B cell (primary cell): ENCODE results near the gene GRIP1. TPM values are rescaled to one million over a fixed set of nuclear protein-coding genes. Genes with fewer than 3 reads are reported as not detected.
A peak's percentile ranks its signal among the peaks of the same experiment; 100 is the strongest.

Source experiments
- ATAC-seq: fragments of 200-7000 bp; cut with Tn5 transposase; one replicate; pipeline ENCODE4 v1.10.0; 2021; ENCODE audit warnings: low read depth, mild to moderate bottlenecking, moderate number of reproducible peaks, moderate library complexity
- CTCF ChIA-PET: fragments of 350-600 bp; sonication (Branson Sonifier 250); formaldehyde crosslinking; loops from one replicate; lab custom pipeline; 2021; ENCODE audit warnings: antibody characterized with exemption, inconsistent platforms; lab: Charles Lee
- POLR2A ChIA-PET: fragments of 350-600 bp; sonication (Branson Sonifier 250); formaldehyde crosslinking; loops from one replicate; lab custom pipeline; 2021; ENCODE audit warnings: antibody characterized with exemption; lab: Charles Lee
- DNase-seq: peaks from one replicate; pipeline ENCODE4 v3.0.0; 2013
- H2AFZ ChIP-seq: 2 replicates; pipeline ENCODE4 v1.6.1; 2012; ENCODE audit warnings: mild to moderate bottlenecking, low read depth, low read length; ENCODE audit not compliant: insufficient read depth, poor library complexity, severe bottlenecking
- H3K27ac ChIP-seq, 2 donors: 1 replicate in 1 of 2; 2 replicates in 1 of 2; pipeline ENCODE4 v1.5.1; 2012 to 2013; ENCODE audit warnings: low read length in 2 of 2, mild to moderate bottlenecking in 2 of 2, moderate library complexity in 1 of 2
- H3K27me3 ChIP-seq, 4 experiments: fragments of 200-600 bp in 1 of 4; sonication (generic) in 1 of 4; replicated peaks in 1 of 4; 1 replicate in 2 of 4; 2 replicates in 2 of 4; pipeline versions ENCODE4 v1.6.1 to v1.7.0; 2013 to 2016; ENCODE audit warnings: low read length in 3 of 4, mild to moderate bottlenecking in 2 of 4, mixed read lengths in 1 of 4, moderate library complexity in 1 of 4; ENCODE audit not compliant: insufficient read depth in 4 of 4, control insufficient read depth in 3 of 4; ENCODE audit errors: control extremely low read depth in 1 of 4
- H3K36me3 ChIP-seq, 2 experiments: replicated peaks in 1 of 2; 1 replicate in 1 of 2; 2 replicates in 1 of 2; pipeline versions ENCODE4 v1.6.1 to v1.7.1; 2013; ENCODE audit warnings: low read length in 1 of 2; ENCODE audit not compliant: insufficient read depth in 2 of 2, control insufficient read depth in 1 of 2; ENCODE audit errors: control extremely low read depth in 1 of 2, extremely low read depth in 1 of 2
- H3K4me1 ChIP-seq, 2 donors: fragments of 200-600 bp in 1 of 2; sonication (generic) in 1 of 2; 1 replicate in 1 of 2; 2 replicates in 1 of 2; pipeline versions ENCODE4 v1.5.1 to v1.6.1; 2013 to 2017; ENCODE audit warnings: low read length in 2 of 2; ENCODE audit not compliant: control insufficient read depth in 2 of 2, insufficient read depth in 2 of 2
- H3K4me2 ChIP-seq: replicated peaks from 2 replicates; pipeline ENCODE3; 2012; ENCODE audit warnings: mild to moderate bottlenecking, low read depth, low read length; ENCODE audit not compliant: poor library complexity, severe bottlenecking
- H3K4me3 ChIP-seq, 5 experiments: fragments of 200-600 bp in 1 of 5; sonication (generic) in 1 of 5; 1 replicate in 3 of 5; 2 replicates in 2 of 5; pipeline versions ENCODE4 v1.5.1 to v1.7.0; 2011 to 2016; ENCODE audit warnings: low read length in 4 of 5, mild to moderate bottlenecking in 4 of 5, low read depth in 2 of 5, control low read depth in 1 of 5, moderate library complexity in 1 of 5; ENCODE audit not compliant: insufficient read depth in 1 of 5; ENCODE audit errors: control extremely low read depth in 1 of 5, extremely low read depth in 1 of 5
- H3K79me2 ChIP-seq: fragments of 200-600 bp; sonication (generic); one replicate; pipeline ENCODE4 v1.6.0; 2016; ENCODE audit warnings: low read length; ENCODE audit not compliant: control insufficient read depth, insufficient read depth
- H3K9ac ChIP-seq: fragments of 200-600 bp; sonication (generic); 2 replicates; pipeline ENCODE4 v1.6.1; 2017; ENCODE audit warnings: mild to moderate bottlenecking, low read length, moderate library complexity
- H3K9me3 ChIP-seq, 3 donors: one replicate each; pipeline versions ENCODE4 v1.6.1 to v1.7.1; 2013; ENCODE audit warnings: low read length in 2 of 3; ENCODE audit not compliant: control insufficient read depth in 2 of 3, insufficient read depth in 1 of 3; ENCODE audit errors: control extremely low read depth in 1 of 3
- H4K20me1 ChIP-seq: 2 replicates; pipeline ENCODE4 v1.6.0; 2012; ENCODE audit warnings: mild to moderate bottlenecking, low read length; ENCODE audit not compliant: insufficient read depth, control insufficient read depth, poor library complexity, severe bottlenecking
- H3K27ac Mint-ChIP-seq: one replicate; pipeline ENCODE4 v1.8.0; 2021; ENCODE audit warnings: mixed read lengths
- H3K27me3 Mint-ChIP-seq: one replicate; pipeline ENCODE4 v1.8.0; 2021; ENCODE audit warnings: mixed read lengths
- H3K4me1 Mint-ChIP-seq: one replicate; pipeline ENCODE4 v1.8.0; 2021; ENCODE audit warnings: mixed read lengths
- H3K4me3 Mint-ChIP-seq: one replicate; pipeline ENCODE4 v1.8.0; 2021; ENCODE audit warnings: mixed read lengths
- H3K9me3 Mint-ChIP-seq: one replicate; pipeline ENCODE4 v1.8.0; 2022; ENCODE audit warnings: mixed read lengths; ENCODE audit not compliant: insufficient read depth
- EZH2 ChIP-seq: IDR thresholded peaks from 2 replicates; pipeline ENCODE4 v1.6.1; 2012; ENCODE audit warnings: borderline replicate concordance, low read depth, mild to moderate bottlenecking, moderate library complexity, low read length; ENCODE audit not compliant: insufficient read depth, poor library complexity, severe bottlenecking
- WGBS: methylation state at CpG from one replicate; pipeline ENCODE4 v1.1.5; 2013; ENCODE audit warnings: missing lambda C conversion rate; ENCODE audit not compliant: insufficient coverage; 5-methylcytosine and 5-hydroxymethylcytosine counted together
- intact Hi-C: fragments of 100-400 bp; cut with micrococcal nuclease; formaldehyde crosslinking; loops from one replicate; pipeline ENCODE4 v1.10.0; 2022
- polyA plus RNA-seq: library from polyadenylated mRNA; depleted of rRNA; stranded (reverse); fragments of >200 nt; gene quantifications from 2 replicates; pipeline ENCODE4 v1.2.3, GENCODE V29; 2012
- total RNA-seq, 2 donors: library from RNA; stranded (reverse); fragments of 120-200 nt in 1 of 2; gene quantifications; 1 replicate in 1 of 2; 2 replicates in 1 of 2; pipeline versions ENCODE4 v1.2.3 to v1.2.4, GENCODE V29; 2013 to 2022
- TF ChIP-seq, protein P1 (sequence below): fragments of 200-600 bp; IDR thresholded peaks from one replicate; pipeline ENCODE4 v1.8.0; 2022; ENCODE audit warnings: antibody characterized with exemption, mild to moderate bottlenecking

The GRIP1 gene
- total and polyA plus RNA-seq, 2 donors (not counting 1 experiment from before 2014, with no cell fraction given) = 0.22 TPM; not detected in 1

- Histone ChIP-seq H3K79me2 (no peaks in the 10 kb centered on the region), H4K20me1 (no peaks in the 10 kb centered on the region), H3K9me3 (no peaks in the 10 kb centered on the region), H3K27ac (no peak overlapping the region), H3K36me3 (no peaks in the 10 kb centered on the region), H3K4me2 (no peak overlapping the region), H3K4me1 (peaks cover 16 to 17% of the 10 kb centered on the region in 2 donors), H2AFZ (no peak overlapping the region), H3K4me3 (no peak overlapping the region), H3K9ac (no peak overlapping the region), H3K27me3 (no peaks in the 10 kb centered on the region)
- 90% methylated on average over 1 of the region's 5 CpGs for WGBS
- intact Hi-C loops = no loop called here
- ATAC-seq (no peak), DNase-seq (no peak)
- TF ChIP-seq, protein P1, sequence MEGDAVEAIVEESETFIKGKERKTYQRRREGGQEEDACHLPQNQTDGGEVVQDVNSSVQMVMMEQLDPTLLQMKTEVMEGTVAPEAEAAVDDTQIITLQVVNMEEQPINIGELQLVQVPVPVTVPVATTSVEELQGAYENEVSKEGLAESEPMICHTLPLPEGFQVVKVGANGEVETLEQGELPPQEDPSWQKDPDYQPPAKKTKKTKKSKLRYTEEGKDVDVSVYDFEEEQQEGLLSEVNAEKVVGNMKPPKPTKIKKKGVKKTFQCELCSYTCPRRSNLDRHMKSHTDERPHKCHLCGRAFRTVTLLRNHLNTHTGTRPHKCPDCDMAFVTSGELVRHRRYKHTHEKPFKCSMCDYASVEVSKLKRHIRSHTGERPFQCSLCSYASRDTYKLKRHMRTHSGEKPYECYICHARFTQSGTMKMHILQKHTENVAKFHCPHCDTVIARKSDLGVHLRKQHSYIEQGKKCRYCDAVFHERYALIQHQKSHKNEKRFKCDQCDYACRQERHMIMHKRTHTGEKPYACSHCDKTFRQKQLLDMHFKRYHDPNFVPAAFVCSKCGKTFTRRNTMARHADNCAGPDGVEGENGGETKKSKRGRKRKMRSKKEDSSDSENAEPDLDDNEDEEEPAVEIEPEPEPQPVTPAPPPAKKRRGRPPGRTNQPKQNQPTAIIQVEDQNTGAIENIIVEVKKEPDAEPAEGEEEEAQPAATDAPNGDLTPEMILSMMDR = no peak
- TF ChIP-seq EZH2 = no peak
- Mint-ChIP-seq H3K9me3 (no peaks in the 10 kb centered on the region), H3K27ac (no peak overlapping the region), H3K4me3 (no peak overlapping the region), H3K4me1 (peaks cover 30% of the 10 kb centered on the region), H3K27me3 (no peaks in the 10 kb centered on the region)
- CTCF ChIA-PET = no interaction called here
- POLR2A ChIA-PET = no interaction called here
Observed at GRCh38 chr12:66629138-66629870, 49.6 kb downstream of the GRIP1 start.

DNA sequence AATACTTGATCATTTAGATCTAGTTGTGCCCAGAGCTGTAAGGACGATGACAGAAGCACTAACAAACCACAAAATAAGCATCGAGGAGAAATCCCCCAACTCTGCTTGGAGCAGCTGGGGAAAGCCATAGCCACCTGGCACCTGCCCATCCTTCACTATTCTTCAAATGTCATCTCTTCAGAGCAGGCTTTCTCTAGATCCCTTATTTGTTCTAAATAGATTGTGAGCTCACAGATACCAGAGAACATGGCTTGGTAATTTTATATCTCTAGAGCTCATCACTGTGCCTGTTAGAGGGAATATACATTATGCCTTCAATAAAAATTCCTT, 50.9 kb downstream of the GRIP1 start:
- Histone ChIP-seq H3K36me3 (no peaks in the 10 kb centered on the region), H3K9me3 (no peaks in the 10 kb centered on the region), H3K9ac (no peak overlapping the region), H2AFZ (peak overlapping the region; percentile 39), H3K27ac (no peak overlapping the region), H4K20me1 (no peaks in the 10 kb centered on the region), H3K79me2 (no peaks in the 10 kb centered on the region), H3K27me3 (no peaks in the 10 kb centered on the region), H3K4me2 (no peak overlapping the region), H3K4me3 (no peak overlapping the region), H3K4me1 (peaks cover 22 to 25% of the 10 kb centered on the region in 2 donors)
- no CpG with 5 or more reads among the region's 2 CpGs for WGBS
- H3K9me3 Mint-ChIP-seq = no peaks in the 10 kb centered on the region
- ChIA-PET POLR2A (no interaction called here), CTCF (interaction anchor here (1.1 to 1.6 kb wide), 2 partner anchors 9 to 65 kb away, joined by 3 to 4 read pairs; no protein-coding TSS in a partner anchor)
- ATAC-seq (no peak), DNase-seq (no peak)
- intact Hi-C loops = no loop called here
- H3K27me3 Mint-ChIP-seq = no peaks in the 10 kb centered on the region
- H3K27ac Mint-ChIP-seq = no peak overlapping the region
- peaks cover 39% of the 10 kb centered on the region for H3K4me1 Mint-ChIP-seq
- H3K4me3 Mint-ChIP-seq = no peak overlapping the region
- TF ChIP-seq EZH2 = no peak
- TF ChIP-seq, protein P1 = no peak
